ENCODE data around the gene PRKCB.

GRCh38 chr16:24073321-24073720, 237.5 kb downstream of the PRKCB start:
- TF ChIP-seq CTCF (IDR thresholded peaks at IDR 0.05; ENCODE audit: insufficient read depth, low read length) (no peak), REST (IDR thresholded peaks at IDR 0.05; ENCODE audit: insufficient replicate concordance, low read depth) (no peak)

All from HL-60 (cell line).